HEK293 (cell line): Measurements from ENCODE around the gene OR5B12.

ENCODE experiments used
- GLI2 ChIP-seq: fragments of 450-650 bp; formaldehyde crosslinking; IDR thresholded peaks from 2 replicates; pipeline ENCODE4; 2017; ENCODE audit warnings: missing biosample characterization, missing genetic modification characterization, low read depth, borderline replicate concordance
- KLF9 ChIP-seq: fragments of 450-650 bp; formaldehyde crosslinking; IDR thresholded peaks from 2 replicates; pipeline ENCODE4 v1.5.1; 2016; ENCODE audit warnings: missing biosample characterization, missing genetic modification characterization, low read depth
- YY2 ChIP-seq: fragments of 450-650 bp; formaldehyde crosslinking; IDR thresholded peaks from 2 replicates; pipeline ENCODE4 v1.5.1; 2016; ENCODE audit warnings: missing biosample characterization, missing genetic modification characterization
- ZBTB8A ChIP-seq: fragments of 450-650 bp; formaldehyde crosslinking; IDR thresholded peaks from 2 replicates; pipeline ENCODE4 v1.5.1; 2016; ENCODE audit warnings: missing biosample characterization, missing genetic modification characterization
- ZNF10 ChIP-seq: fragments of 450-650 bp; formaldehyde crosslinking; IDR thresholded peaks from 2 replicates; pipeline ENCODE4 v1.5.1; 2017; ENCODE audit warnings: missing biosample characterization, missing genetic modification characterization
- ZNF121 ChIP-seq: fragments of 450-650 bp; formaldehyde crosslinking; IDR thresholded peaks from 2 replicates; pipeline ENCODE4 v1.5.1; 2016; ENCODE audit warnings: missing biosample characterization, missing genetic modification characterization
- ZNF146 ChIP-seq: fragments of 450-650 bp; formaldehyde crosslinking; IDR thresholded peaks from 2 replicates; pipeline ENCODE4 v1.5.1; 2016; ENCODE audit warnings: missing biosample characterization, missing genetic modification characterization
- ZNF513 ChIP-seq: fragments of 450-650 bp; IDR thresholded peaks from 2 replicates; pipeline ENCODE4 v1.5.1; 2018; ENCODE audit warnings: missing biosample characterization, missing genetic modification characterization
- ZNF555 ChIP-seq: fragments of 450-650 bp; formaldehyde crosslinking; conservative IDR thresholded peaks from 2 replicates; pipeline ENCODE4 v1.5.1; 2017; ENCODE audit warnings: missing biosample characterization, mild to moderate bottlenecking, missing genetic modification characterization, inconsistent platforms
- ZNF791 ChIP-seq: fragments of 450-650 bp; formaldehyde crosslinking; IDR thresholded peaks from 2 replicates; pipeline ENCODE4 v1.5.1; 2016; ENCODE audit warnings: missing biosample characterization, missing genetic modification characterization
- TF ChIP-seq, protein P1 (sequence below): fragments of 450-650 bp; formaldehyde crosslinking; IDR thresholded peaks from 2 replicates; pipeline ENCODE4 v1.5.1; 2016; ENCODE audit warnings: missing biosample characterization, missing genetic modification characterization
- TF ChIP-seq, protein P2 (sequence below): fragments of 450-650 bp; formaldehyde crosslinking; IDR thresholded peaks from 2 replicates; pipeline ENCODE4 v1.5.1; 2016; ENCODE audit warnings: missing biosample characterization, missing genetic modification characterization, low read depth
- TF ChIP-seq, protein P3 (sequence below): fragments of 450-650 bp; formaldehyde crosslinking; IDR thresholded peaks from 2 replicates; pipeline ENCODE4 v1.5.1; 2017; ENCODE audit warnings: missing biosample characterization, mild to moderate bottlenecking, missing genetic modification characterization, moderate library complexity

GRCh38 chr11:58438486-58438885 is 3.5 kb downstream of the OR5B12 start:
- TF ChIP-seq ZBTB8A (no peak), ZNF513 (no peak), ZNF555 (tag by site-specific recombination) (no peak), KLF9 (no peak), GLI2 (tag by site-specific recombination) (no peak), YY2 (no peak), ZNF10 (tag by site-specific recombination) (no peak), ZNF791 (tag by site-specific recombination) (no peak), ZNF146 (tag by site-specific recombination) (no peak), ZNF121 (tag by site-specific recombination) (no peak)
- TF ChIP-seq, protein P1, sequence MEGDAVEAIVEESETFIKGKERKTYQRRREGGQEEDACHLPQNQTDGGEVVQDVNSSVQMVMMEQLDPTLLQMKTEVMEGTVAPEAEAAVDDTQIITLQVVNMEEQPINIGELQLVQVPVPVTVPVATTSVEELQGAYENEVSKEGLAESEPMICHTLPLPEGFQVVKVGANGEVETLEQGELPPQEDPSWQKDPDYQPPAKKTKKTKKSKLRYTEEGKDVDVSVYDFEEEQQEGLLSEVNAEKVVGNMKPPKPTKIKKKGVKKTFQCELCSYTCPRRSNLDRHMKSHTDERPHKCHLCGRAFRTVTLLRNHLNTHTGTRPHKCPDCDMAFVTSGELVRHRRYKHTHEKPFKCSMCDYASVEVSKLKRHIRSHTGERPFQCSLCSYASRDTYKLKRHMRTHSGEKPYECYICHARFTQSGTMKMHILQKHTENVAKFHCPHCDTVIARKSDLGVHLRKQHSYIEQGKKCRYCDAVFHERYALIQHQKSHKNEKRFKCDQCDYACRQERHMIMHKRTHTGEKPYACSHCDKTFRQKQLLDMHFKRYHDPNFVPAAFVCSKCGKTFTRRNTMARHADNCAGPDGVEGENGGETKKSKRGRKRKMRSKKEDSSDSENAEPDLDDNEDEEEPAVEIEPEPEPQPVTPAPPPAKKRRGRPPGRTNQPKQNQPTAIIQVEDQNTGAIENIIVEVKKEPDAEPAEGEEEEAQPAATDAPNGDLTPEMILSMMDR (tag by site-specific recombination) = no peak
- TF ChIP-seq, protein P2, sequence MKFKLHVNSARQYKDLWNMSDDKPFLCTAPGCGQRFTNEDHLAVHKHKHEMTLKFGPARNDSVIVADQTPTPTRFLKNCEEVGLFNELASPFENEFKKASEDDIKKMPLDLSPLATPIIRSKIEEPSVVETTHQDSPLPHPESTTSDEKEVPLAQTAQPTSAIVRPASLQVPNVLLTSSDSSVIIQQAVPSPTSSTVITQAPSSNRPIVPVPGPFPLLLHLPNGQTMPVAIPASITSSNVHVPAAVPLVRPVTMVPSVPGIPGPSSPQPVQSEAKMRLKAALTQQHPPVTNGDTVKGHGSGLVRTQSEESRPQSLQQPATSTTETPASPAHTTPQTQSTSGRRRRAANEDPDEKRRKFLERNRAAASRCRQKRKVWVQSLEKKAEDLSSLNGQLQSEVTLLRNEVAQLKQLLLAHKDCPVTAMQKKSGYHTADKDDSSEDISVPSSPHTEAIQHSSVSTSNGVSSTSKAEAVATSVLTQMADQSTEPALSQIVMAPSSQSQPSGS (tag by site-specific recombination) = no peak
- TF ChIP-seq, protein P3, sequence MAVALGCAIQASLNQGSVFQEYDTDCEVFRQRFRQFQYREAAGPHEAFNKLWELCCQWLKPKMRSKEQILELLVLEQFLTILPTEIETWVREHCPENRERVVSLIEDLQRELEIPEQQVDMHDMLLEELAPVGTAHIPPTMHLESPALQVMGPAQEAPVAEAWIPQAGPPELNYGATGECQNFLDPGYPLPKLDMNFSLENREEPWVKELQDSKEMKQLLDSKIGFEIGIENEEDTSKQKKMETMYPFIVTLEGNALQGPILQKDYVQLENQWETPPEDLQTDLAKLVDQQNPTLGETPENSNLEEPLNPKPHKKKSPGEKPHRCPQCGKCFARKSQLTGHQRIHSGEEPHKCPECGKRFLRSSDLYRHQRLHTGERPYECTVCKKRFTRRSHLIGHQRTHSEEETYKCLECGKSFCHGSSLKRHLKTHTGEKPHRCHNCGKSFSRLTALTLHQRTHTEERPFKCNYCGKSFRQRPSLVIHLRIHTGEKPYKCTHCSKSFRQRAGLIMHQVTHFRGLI (tag by site-specific recombination) = no peak
